GM12872 (cell line): ENCODE measurements around the gene CACNB4.
A peak's percentile ranks its signal among the peaks of the same experiment; 100 is the strongest.

Experiments
- CTCF ChIP-seq: IDR thresholded peaks from 3 replicates; pipeline ENCODE4 v1.5.1; 2011; ENCODE audit warnings: low read depth, mild to moderate bottlenecking, low read length, moderate library complexity; ENCODE audit not compliant: insufficient read depth

The CACNB4 gene

GRCh38 chr2:151808258-151809072, 290.4 kb downstream of the CACNB4 start:
- peak; percentile 35; the same call in 1 of the 3 replicates for TF ChIP-seq CTCF

GRCh38 chr2:151805961-151806360, 292.9 kb downstream of the CACNB4 start:
- no peak for TF ChIP-seq CTCF

- TF ChIP-seq CTCF, result no peak
Observed at GRCh38 chr2:151805343-151805742, 293.5 kb downstream of the CACNB4 start.

- TF ChIP-seq CTCF, result no peak
Observed at GRCh38 chr2:151803811-151804210, 295.0 kb downstream of the CACNB4 start.

GRCh38 chr2:151802315-151802714, 296.5 kb downstream of the CACNB4 start:
- TF ChIP-seq CTCF, result no peak

GRCh38 chr2:151799886-151800292, 299.0 kb downstream of the CACNB4 start:
- TF ChIP-seq CTCF, result no peak

- TF ChIP-seq CTCF, result no peak
Observed at GRCh38 chr2:151796774-151797173, 302.1 kb downstream of the CACNB4 start.
